Retinal pigment epithelial cell (primary cell): ENCODE data around the gene ROBO4.

Experiments used
- DNase-seq: peaks from one replicate; pipeline ENCODE4 v3.0.0-alpha.2; 2010; ENCODE audit warnings: low read depth
- H3K4me3 ChIP-seq: 2 replicates; pipeline ENCODE4 v1.5.1; 2011; ENCODE audit warnings: mild to moderate bottlenecking, low read length, control low read depth, moderate library complexity
- TF ChIP-seq, protein P1 (sequence below): conservative IDR thresholded peaks from 2 replicates; pipeline ENCODE4 v1.5.1; 2011; ENCODE audit warnings: low read depth, low read length, control low read depth, inconsistent platforms

Gene ROBO4

DNA sequence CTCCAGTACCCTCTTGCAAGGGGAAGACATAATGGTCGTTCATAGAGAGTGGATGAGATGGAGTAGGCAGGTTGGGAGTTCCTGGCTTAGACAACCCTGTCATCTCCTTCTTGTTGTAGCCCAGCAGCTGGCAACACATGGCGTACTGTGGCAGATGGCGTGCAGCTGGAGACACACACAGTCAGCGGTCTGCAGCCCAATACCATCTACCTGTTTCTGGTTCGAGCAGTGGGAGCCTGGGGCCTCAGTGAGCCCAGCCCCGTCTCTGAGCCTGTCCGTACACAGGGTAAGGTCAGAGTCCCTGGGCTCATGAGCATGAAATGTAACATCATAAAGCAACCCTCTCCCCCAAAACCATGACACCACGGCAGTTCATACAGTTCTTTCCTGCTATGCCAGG is 23.7 kb downstream of the ROBO4 start:
- no peak for DNase-seq
- H3K4me3 ChIP-seq: no peak overlapping the region
- TF ChIP-seq, protein P1, sequence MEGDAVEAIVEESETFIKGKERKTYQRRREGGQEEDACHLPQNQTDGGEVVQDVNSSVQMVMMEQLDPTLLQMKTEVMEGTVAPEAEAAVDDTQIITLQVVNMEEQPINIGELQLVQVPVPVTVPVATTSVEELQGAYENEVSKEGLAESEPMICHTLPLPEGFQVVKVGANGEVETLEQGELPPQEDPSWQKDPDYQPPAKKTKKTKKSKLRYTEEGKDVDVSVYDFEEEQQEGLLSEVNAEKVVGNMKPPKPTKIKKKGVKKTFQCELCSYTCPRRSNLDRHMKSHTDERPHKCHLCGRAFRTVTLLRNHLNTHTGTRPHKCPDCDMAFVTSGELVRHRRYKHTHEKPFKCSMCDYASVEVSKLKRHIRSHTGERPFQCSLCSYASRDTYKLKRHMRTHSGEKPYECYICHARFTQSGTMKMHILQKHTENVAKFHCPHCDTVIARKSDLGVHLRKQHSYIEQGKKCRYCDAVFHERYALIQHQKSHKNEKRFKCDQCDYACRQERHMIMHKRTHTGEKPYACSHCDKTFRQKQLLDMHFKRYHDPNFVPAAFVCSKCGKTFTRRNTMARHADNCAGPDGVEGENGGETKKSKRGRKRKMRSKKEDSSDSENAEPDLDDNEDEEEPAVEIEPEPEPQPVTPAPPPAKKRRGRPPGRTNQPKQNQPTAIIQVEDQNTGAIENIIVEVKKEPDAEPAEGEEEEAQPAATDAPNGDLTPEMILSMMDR: no peak

DNA sequence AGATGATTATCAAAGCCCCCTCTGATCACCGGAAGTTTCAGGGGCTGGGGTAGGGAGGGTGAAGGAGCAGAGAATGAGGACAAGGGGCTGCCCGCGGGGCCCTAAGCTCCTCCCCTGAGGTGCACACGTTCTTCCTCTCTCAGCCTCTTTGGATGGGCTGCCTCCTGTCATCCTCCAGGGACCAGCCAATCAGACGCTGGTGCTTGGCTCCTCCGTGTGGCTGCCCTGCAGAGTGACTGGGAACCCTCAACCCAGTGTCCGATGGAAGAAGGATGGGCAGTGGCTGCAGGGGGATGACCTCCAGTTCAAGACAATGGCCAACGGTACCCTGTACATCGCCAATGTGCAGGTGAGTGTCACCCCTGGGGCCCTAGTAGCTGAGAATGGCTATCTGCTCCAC is 24.9 kb downstream of the ROBO4 start:
- no peak for DNase-seq

DNA sequence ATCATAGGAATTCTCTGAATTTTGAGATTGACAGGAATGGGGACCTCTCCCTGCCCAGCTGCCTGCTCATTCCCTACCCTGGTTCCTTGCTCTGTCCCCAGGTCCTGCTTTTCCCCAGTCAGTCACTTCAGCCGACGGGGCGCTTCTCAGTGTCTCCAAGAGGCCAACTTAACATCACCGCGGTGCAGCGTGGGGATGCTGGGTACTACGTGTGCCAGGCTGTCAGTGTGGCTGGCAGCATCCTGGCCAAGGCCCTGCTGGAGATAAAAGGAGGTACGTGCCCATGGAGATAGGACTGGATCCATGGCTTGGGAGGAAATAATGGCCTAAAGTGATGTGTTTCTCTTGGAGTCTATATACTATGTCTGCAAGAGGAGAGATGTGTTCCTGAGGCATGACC is 25.4 kb downstream of the ROBO4 start:
- TF ChIP-seq, protein P1: no peak
- DNase-seq: no peak

More for the DNA sequence above, 24.9 kb downstream of the ROBO4 start:
- H3K4me3 ChIP-seq: no peak overlapping the region
- TF ChIP-seq, protein P1: no peak

GRCh38 chr11:124870430-124870829 is 27.2 kb downstream of the ROBO4 start:
- DNase-seq: no peak
- H3K4me3 ChIP-seq: no peak overlapping the region
- TF ChIP-seq, protein P1: no peak

More for the DNA sequence above, 25.4 kb downstream of the ROBO4 start:
- no peak overlapping the region for H3K4me3 ChIP-seq

- no peak for DNase-seq
- TF ChIP-seq, protein P1: no peak
- H3K4me3 ChIP-seq: no peak overlapping the region
Observed at GRCh38 chr11:124869856-124870387, 27.7 kb downstream of the ROBO4 start.

- TF ChIP-seq, protein P1: no peak
Observed at GRCh38 chr11:124869331-124869730, 28.3 kb downstream of the ROBO4 start.

More at GRCh38 chr11:124869331-124869730, 28.3 kb downstream of the ROBO4 start:
- no peak overlapping the region for H3K4me3 ChIP-seq
- DNase-seq: no peak
